HEK293T (cell line): ENCODE data around the gene PKD2L2.

Experiments used
- ARNT ChIP-seq: fragments of 450-650 bp; IDR thresholded peaks from 2 replicates; pipeline ENCODE4 v1.6.1; 2017; ENCODE audit warnings: mild to moderate bottlenecking
- BHLHE40 ChIP-seq: fragments of 450-650 bp; IDR thresholded peaks from 2 replicates; pipeline ENCODE4 v1.6.1; 2016; ENCODE audit warnings: mild to moderate bottlenecking, moderate library complexity, borderline replicate concordance
- CTBP1 ChIP-seq: fragments of 450-650 bp; IDR thresholded peaks from 2 replicates; pipeline ENCODE4 v1.6.1; 2016; ENCODE audit warnings: borderline replicate concordance
- ELF4 ChIP-seq: fragments of 450-650 bp; IDR thresholded peaks from 2 replicates; pipeline ENCODE4 v1.6.1; 2017; ENCODE audit warnings: antibody characterized with exemption
- FOXK2 ChIP-seq: fragments of 450-650 bp; IDR thresholded peaks from 2 replicates; pipeline ENCODE4 v1.6.1; 2016; ENCODE audit warnings: mild to moderate bottlenecking
- FOXM1 ChIP-seq: fragments of 450-650 bp; IDR thresholded peaks from 2 replicates; pipeline ENCODE4 v1.6.1; 2017; ENCODE audit warnings: mild to moderate bottlenecking, borderline replicate concordance
- HDGF ChIP-seq: fragments of 450-650 bp; IDR thresholded peaks from 2 replicates; pipeline ENCODE4 v1.6.1; 2017; ENCODE audit warnings: antibody characterized with exemption, borderline replicate concordance
- L3MBTL2 ChIP-seq: fragments of 450-650 bp; conservative IDR thresholded peaks from 2 replicates; pipeline ENCODE4 v1.6.1; 2016; ENCODE audit warnings: mild to moderate bottlenecking
- LEF1 ChIP-seq: fragments of 450-650 bp; IDR thresholded peaks from 2 replicates; pipeline ENCODE4 v1.6.1; 2017; ENCODE audit warnings: mild to moderate bottlenecking, borderline replicate concordance
- SP1 ChIP-seq: fragments of 450-650 bp; IDR thresholded peaks from 2 replicates; pipeline ENCODE4 v1.6.1; 2017
- ZNF384 ChIP-seq: fragments of 450-650 bp; IDR thresholded peaks from 2 replicates; pipeline ENCODE4 v1.6.1; 2016
- TF ChIP-seq, protein P1 (sequence below): fragments of 450-650 bp; IDR thresholded peaks from 2 replicates; pipeline ENCODE4 v1.6.1; 2016

- TF ChIP-seq FOXM1 = no peak
- no peak for TF ChIP-seq CTBP1
- TF ChIP-seq FOXK2 = no peak
- TF ChIP-seq LEF1 = no peak
- TF ChIP-seq, protein P1, sequence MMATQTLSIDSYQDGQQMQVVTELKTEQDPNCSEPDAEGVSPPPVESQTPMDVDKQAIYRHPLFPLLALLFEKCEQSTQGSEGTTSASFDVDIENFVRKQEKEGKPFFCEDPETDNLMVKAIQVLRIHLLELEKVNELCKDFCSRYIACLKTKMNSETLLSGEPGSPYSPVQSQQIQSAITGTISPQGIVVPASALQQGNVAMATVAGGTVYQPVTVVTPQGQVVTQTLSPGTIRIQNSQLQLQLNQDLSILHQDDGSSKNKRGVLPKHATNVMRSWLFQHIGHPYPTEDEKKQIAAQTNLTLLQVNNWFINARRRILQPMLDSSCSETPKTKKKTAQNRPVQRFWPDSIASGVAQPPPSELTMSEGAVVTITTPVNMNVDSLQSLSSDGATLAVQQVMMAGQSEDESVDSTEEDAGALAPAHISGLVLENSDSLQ = no peak
- no peak for TF ChIP-seq ARNT
- no peak for TF ChIP-seq BHLHE40
- no peak for TF ChIP-seq HDGF
- TF ChIP-seq ELF4 = no peak
- TF ChIP-seq ZNF384 = no peak
- no peak for TF ChIP-seq L3MBTL2
- no peak for TF ChIP-seq SP1
Measured at GRCh38 chr5:137916923-137917322, 27.7 kb downstream of the PKD2L2 start.
